ENCODE data around the gene MPC1.
A peak's percentile ranks its signal among the peaks of the same experiment; 100 is the strongest.

Gene MPC1

DNA sequence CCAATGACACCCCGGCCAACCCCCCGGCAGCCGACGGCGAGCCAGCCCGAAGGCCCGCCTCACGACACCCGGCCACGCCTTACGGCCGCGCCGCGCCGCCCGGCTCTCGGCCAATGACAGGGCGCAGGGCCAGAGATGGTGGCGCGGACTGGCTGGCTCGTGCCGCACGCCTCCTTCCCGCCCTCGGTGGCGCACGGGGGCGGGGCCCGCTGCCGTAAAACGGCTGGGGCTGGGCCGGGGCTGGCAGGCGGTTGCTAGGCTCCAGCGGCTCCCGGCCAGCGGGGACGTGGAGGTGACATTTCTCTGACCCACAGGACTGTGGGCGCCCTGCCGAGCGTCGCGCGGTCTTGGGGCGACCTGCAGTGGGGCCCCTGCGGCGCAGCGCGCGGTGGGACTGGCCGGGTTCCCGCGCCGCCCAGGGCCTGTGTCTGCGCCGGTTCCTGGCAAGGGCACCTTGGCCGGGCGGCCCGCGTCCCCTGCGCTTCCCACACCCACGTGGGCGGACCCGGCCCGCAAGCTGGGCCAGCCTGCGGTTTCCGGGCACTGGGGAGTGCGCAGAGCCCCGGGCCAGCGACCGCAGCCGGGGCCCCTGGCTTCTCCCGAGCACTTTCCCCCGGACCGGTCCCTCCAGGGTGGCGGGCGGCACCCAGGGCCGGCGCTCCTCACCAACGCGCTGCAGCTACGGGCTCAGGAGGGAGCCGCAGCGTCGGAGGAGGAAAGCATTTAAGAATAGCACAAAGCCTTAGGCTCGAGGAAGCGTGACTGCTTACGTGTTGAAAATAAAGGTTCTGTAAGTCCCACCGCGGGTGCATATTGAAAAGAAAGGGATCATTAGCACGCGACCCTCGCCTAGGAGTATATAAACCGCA, at the start of gene MPC1:
Gene MPC1 (minus strand): TSS at position 8 of the 869 bp plus-strand sequence. CDS start 64 bp downstream, outside the sequence.
- DNase-seq (ENCODE audit: low read depth in 1 of 2, low spot score in 1 of 2) = peak; percentile 79 to 92

DNA sequence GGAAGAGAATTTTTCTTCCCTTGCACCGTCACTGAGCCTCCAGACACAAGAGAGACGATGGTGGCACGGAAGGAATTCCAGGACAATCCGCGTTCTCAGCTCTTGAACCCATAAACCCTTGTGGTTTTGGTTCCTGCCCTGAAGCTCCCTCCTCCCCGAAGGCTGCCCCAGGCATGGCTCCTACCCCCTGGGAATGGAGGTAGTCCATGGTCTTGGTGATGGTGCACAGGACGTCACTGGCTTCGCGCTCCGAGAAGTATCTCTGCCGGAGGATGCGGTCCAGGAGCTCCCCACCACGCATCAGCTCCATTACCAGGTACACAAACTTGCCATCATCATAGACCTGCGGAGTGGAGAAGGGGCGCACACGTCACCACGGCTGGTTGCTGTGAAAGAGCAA, 47.5 kb upstream of the MPC1 start:
- DNase-seq (ENCODE audit: low read depth in 1 of 2, low spot score in 1 of 2) = no peak

DNA sequence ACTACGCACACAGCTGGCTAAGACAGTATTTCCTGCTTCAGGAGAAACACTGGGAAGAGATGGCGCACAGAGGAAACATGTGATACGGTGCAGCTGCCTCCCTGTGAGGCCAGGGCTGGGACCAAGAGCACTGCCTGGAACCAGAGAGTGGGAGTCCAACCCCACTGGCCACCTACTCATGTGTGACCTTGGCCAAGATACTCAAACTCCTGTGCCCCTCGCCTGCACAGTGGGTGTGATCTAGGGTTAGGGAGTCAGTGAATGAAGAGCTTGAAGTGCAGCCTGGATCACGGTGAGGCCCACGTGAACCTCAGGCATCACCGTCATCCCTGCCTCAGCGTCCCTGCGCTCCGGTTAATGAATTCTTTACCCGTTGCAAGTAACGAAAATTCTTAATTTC, 41.7 kb upstream of the MPC1 start:
- DNase-seq (ENCODE audit: low read depth in 1 of 2, low spot score in 1 of 2) = no peak

DNA sequence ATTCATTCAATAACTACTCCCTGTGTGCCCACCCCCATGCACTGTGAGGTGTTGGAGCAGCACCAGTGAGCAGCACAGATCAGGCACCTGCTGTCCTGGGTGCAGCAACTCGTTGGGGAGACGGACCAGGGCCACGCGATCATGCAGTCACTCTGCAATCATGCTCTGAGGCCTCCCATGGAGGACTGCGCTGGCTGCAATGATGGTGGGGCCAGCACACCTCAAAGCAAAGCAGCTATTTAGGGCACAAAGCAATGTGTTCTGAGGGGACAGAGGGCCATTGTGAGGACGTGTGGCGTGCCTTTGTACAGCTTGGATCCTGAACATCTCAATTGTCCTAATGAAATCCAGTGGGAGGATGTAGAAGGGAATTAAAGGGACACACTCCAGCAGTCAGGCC, 41.0 kb upstream of the MPC1 start:
- DNase-seq (ENCODE audit: low read depth in 1 of 2, low spot score in 1 of 2) = no peak

GRCh38 chr6:166423051-166423745, 40.5 kb upstream of the MPC1 start:
- no peak for DNase-seq (ENCODE audit: low read depth in 1 of 2, low spot score in 1 of 2)

GRCh38 chr6:166422201-166422940, 39.6 kb upstream of the MPC1 start:
- no peak for DNase-seq (ENCODE audit: low read depth in 1 of 2, low spot score in 1 of 2)

GRCh38 chr6:166420351-166420750, 37.6 kb upstream of the MPC1 start:
- DNase-seq (ENCODE audit: low read depth in 1 of 2, low spot score in 1 of 2) = no peak

- DNase-seq (ENCODE audit: low read depth in 1 of 2, low spot score in 1 of 2) = no peak
Observed at GRCh38 chr6:166419717-166420116, 37.0 kb upstream of the MPC1 start.

GRCh38 chr6:166419286-166419685, 36.5 kb upstream of the MPC1 start:
- peak; percentile 35 to 39 for DNase-seq (ENCODE audit: low read depth in 1 of 2, low spot score in 1 of 2)

GRCh38 chr6:166418691-166419143, 36.0 kb upstream of the MPC1 start:
- DNase-seq (ENCODE audit: low read depth in 1 of 2, low spot score in 1 of 2) = no peak

DNA sequence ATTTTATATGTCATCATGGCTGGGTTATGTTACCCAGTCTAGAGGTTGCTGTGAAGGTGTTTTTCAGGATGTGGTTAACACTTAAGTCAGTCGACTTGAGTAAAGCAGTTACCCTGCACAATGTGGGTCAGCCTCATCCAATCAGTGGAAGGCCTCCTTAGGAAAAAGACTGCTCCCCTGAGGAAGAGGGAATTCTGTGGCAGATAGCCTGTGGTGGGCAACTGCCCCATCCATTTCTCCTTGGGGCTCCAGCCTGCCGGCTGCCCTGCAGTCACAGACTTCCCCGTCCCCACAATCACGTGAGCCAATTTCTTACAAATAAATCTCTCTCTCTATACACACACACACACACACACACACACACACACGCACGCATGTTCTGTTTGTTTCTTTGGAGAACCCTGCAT, 34.5 kb upstream of the MPC1 start:
- peak in 1 of 2 donors; percentile 32 for DNase-seq (ENCODE audit: low read depth in 1 of 2, low spot score in 1 of 2)

- DNase-seq (ENCODE audit: low read depth in 1 of 2, low spot score in 1 of 2) = no peak
Observed at GRCh38 chr6:166415833-166416347, 33.1 kb upstream of the MPC1 start.

DNA sequence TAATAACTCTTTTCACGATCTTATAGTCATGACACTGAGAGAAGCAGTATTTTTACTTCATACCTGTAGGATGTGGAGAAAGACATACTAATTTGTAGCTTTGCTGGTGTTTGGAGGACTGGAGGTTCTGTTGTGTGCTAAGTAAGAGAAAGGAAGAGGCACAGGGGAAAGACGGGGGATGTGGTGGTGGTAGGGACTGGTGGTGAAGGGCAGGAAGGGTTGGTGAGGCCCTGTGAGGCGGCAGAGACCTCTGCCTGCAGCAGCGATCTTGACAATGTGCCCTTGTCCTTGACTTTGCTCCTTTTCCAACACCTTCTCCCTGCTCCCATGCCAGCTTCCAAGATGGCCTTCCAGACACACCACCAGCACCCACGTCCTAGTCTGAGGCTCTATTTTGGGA, 32.6 kb upstream of the MPC1 start:
- peak in 1 of 2 donors; percentile 30 for DNase-seq (ENCODE audit: low read depth in 1 of 2, low spot score in 1 of 2)

DNA sequence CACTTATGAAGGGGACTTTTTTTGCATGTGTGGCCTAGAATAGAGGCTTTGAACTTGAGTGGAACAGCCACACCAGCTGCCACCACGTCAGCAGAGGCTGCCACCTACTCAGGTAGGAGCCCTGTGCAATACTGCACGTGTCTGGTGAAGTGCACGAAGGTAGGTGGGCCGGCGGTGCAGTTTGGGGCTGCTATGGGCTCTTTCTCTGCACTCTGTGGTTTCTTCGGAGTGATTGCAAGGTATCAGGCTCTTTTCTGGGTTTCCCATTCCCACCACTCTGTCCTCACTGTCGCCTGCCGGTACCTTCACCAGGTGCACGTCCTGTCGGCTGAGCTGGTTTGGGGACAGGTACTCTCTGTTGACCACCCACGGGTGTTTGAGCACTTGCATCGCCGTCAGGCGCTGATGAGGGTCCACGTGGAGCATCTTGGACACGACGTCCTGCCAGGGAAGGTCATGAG, 30.8 kb upstream of the MPC1 start:
- DNase-seq (ENCODE audit: low read depth in 1 of 2, low spot score in 1 of 2) = no peak

DNA sequence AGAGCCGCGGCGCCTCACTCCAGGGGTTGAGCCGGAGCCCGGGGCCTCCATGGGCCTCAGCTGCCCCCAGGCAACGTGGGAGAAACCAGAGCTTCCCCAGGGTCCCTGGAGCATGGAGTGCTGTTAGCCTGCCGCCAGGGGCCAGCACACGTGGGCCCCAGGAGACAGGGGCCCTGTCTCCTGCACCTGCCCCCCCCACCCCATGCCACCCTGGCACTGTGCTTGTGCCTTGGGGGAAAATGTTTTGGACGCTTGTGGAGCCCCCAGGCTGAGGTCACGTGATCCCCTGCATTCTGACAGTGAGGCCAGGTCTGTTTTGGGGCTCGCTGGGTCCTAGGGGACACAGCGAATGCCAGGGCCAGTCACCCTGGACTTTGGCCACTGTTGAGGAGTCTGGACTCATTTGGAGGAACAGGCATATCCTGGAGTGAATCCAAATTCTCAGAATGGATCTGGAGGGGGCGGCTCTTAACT, 30.2 kb upstream of the MPC1 start:
- no peak for DNase-seq (ENCODE audit: low read depth in 1 of 2, low spot score in 1 of 2)

GRCh38 chr6:166412156-166412910, 29.6 kb upstream of the MPC1 start:
- DNase-seq (ENCODE audit: low read depth in 1 of 2, low spot score in 1 of 2) = no peak

DNA sequence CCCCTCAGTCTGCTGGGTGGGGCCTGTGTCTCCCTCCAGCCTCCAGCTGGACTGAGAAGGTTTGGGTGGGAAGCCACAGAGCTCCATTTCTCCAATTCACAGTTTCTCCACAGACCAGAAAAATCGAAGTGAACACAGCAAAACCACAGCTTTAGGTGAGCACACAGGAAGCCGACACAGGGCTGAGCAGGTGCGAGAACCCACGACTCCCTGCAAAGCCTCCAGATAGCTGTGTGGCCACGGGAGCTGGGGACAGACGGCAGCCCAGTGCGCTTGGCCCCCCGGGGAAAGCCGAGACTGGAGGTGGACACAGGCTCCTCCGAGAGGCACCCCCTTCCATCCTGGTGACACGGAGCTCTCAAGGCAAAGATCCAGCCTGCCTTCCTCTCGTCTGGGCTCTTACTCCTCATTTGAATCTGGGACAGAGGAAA, 29.0 kb upstream of the MPC1 start:
- DNase-seq (ENCODE audit: low read depth in 1 of 2, low spot score in 1 of 2) = no peak

DNA sequence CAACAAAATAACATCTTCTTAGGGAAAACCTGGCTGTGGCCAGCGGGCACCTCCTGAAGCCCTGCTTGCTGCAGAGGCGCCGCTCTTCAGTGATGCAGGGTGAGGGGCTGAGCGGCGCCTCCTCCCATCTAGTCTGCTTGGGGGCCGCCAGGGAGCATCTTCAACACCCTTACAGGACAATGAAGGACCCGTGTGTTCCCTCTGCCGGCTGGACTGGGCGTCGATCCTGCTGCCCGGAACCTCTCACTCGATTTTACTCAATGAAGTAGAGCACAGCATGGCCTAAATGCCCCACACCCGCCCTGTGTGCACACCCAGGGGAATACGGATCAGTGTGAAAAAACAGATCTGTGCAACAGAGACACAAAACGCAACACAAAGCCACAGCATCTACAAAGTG, 28.5 kb upstream of the MPC1 start:
- DNase-seq (ENCODE audit: low read depth in 1 of 2, low spot score in 1 of 2) = no peak

GRCh38 chr6:166410426-166410935, 27.7 kb upstream of the MPC1 start:
- DNase-seq (ENCODE audit: low read depth in 1 of 2, low spot score in 1 of 2) = no peak

Data from activated T-helper 1 cell treated with anti-CD3 and anti-CD28 coated beads, Interleukin-2, amount 50 U/mL, for 16 hours (primary cell).